CD4-positive, alpha-beta T cell treated with Interleukin-4 for 4 hours (primary cell): Measurements from ENCODE around the gene ANKDD1A.
A peak's percentile ranks its signal among the peaks of the same experiment; 100 is the strongest.

Experiments used
- DNase-seq: peaks from one replicate; pipeline ENCODE4 v3.0.0-alpha.2; 2020

ANKDD1A gene

GRCh38 chr15:64911311-64912186 is at the start of gene ANKDD1A:
TSS of gene ANKDD1A (plus strand) at chr15:64911902. CDS start at chr15:64911931, 29 bp downstream.
- DNase-seq: peak; percentile 5

GRCh38 chr15:64861960-64862359 is 49.7 kb upstream of the ANKDD1A start:
- no peak for DNase-seq

- DNase-seq: no peak
These were observed 49.3 kb upstream of the ANKDD1A start for GRCh38 chr15:64862408-64862807.

- DNase-seq: no peak
These were observed 47.6 kb upstream of the ANKDD1A start for GRCh38 chr15:64864068-64864467.

GRCh38 chr15:64865126-64865997 is 46.3 kb upstream of the ANKDD1A start:
- no peak for DNase-seq

GRCh38 chr15:64865998-64866520 is 45.6 kb upstream of the ANKDD1A start:
- no peak for DNase-seq

- no peak for DNase-seq
These were observed 42.2 kb upstream of the ANKDD1A start for GRCh38 chr15:64869501-64869900.

- no peak for DNase-seq
These were observed 41.3 kb upstream of the ANKDD1A start for GRCh38 chr15:64870353-64870752.

GRCh38 chr15:64875641-64876223 is 36.0 kb upstream of the ANKDD1A start:
- no peak for DNase-seq

GRCh38 chr15:64877435-64877834 is 34.3 kb upstream of the ANKDD1A start:
- DNase-seq: no peak

GRCh38 chr15:64878705-64879104 is 33.0 kb upstream of the ANKDD1A start:
- DNase-seq: no peak

- DNase-seq: peak; percentile 75
These were observed 28.6 kb upstream of the ANKDD1A start for GRCh38 chr15:64883100-64883581.

GRCh38 chr15:64883997-64884511 is 27.6 kb upstream of the ANKDD1A start:
- peak; percentile 78 for DNase-seq

- DNase-seq: no peak
These were observed 27.0 kb upstream of the ANKDD1A start for GRCh38 chr15:64884679-64885078.

GRCh38 chr15:64888336-64888735 is 23.4 kb upstream of the ANKDD1A start:
- DNase-seq: no peak

- no peak for DNase-seq
These were observed 20.1 kb upstream of the ANKDD1A start for GRCh38 chr15:64891561-64891960.

GRCh38 chr15:64892847-64893403 is 18.8 kb upstream of the ANKDD1A start:
- DNase-seq: peak; percentile 32

GRCh38 chr15:64893481-64894394 is 18.0 kb upstream of the ANKDD1A start:
- peak; percentile 99 for DNase-seq

GRCh38 chr15:64894395-64895056 is 17.2 kb upstream of the ANKDD1A start:
- DNase-seq: peak; percentile 94

GRCh38 chr15:64895285-64896065 is 16.2 kb upstream of the ANKDD1A start:
- DNase-seq: peak; percentile 71
